Measurements from ENCODE around the gene TEP1.

GRCh38 chr14:20427231-20428009, 14.1 kb upstream of the TEP1 start:
- TF ChIP-seq EZH2phosphoT487 (IDR thresholded peaks at IDR 0.05; ENCODE audit: insufficient read depth, low read depth): no peak
- TF ChIP-seq EZH2 (IDR thresholded peaks at IDR 0.05; ENCODE audit: insufficient read depth, poor library complexity, severe bottlenecking): no peak

Data from GM23248 (cell line).